ENCODE results near the gene AGXT2.

Gene AGXT2

GRCh38 chr5:34957857-34958690 is 89.7 kb downstream of the AGXT2 start:
- peak in 1 of 2 donors; percentile 11 for DNase-seq

DNA sequence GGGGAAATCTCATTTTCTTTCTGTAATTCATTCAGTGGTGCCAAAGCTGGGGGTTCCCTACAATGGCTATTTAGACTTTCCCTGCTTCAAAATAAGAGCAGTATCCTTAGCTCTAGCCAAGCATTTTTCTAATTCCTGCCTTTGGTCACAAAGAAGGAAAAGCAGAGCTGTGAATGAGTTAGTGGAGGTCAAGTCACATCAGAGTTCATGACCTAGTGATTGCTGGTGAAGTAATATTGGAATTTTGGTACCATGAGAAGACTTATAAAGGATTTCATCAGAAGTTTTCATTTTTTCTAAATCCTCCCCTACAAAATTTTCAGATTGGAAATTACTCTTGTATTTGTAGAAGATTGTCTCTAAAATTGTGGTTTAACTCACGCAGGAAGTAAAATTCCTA is 90.4 kb downstream of the AGXT2 start:
- no peak for DNase-seq
